Measurements from ENCODE around the gene PTTG1IP.

GRCh38 chr21:44881198-44881872 lies 7.8 kb upstream of the PTTG1IP start:
- TF ChIP-seq, protein P1, sequence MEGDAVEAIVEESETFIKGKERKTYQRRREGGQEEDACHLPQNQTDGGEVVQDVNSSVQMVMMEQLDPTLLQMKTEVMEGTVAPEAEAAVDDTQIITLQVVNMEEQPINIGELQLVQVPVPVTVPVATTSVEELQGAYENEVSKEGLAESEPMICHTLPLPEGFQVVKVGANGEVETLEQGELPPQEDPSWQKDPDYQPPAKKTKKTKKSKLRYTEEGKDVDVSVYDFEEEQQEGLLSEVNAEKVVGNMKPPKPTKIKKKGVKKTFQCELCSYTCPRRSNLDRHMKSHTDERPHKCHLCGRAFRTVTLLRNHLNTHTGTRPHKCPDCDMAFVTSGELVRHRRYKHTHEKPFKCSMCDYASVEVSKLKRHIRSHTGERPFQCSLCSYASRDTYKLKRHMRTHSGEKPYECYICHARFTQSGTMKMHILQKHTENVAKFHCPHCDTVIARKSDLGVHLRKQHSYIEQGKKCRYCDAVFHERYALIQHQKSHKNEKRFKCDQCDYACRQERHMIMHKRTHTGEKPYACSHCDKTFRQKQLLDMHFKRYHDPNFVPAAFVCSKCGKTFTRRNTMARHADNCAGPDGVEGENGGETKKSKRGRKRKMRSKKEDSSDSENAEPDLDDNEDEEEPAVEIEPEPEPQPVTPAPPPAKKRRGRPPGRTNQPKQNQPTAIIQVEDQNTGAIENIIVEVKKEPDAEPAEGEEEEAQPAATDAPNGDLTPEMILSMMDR (IDR thresholded peaks at IDR 0.05), result no peak
- no peak for TF ChIP-seq POLR2AphosphoS5 (IDR thresholded peaks at IDR 0.05)
- TF ChIP-seq POLR2A (IDR thresholded peaks at IDR 0.05), result no peak
- TF ChIP-seq EP300 (IDR thresholded peaks at IDR 0.05), result no peak

Data from upper lobe of left lung (tissue), 4 donors.